Measurements from ENCODE around the gene DNAJC5. TPM values are rescaled to one million over a fixed set of nuclear protein-coding genes. Genes with fewer than 3 reads are reported as not detected.
"Not testable (repeated sequence)": the region's sequence is repeated elsewhere in the genome, so short reads cannot be mapped to it uniquely, and the experiment has no call there.

Gene DNAJC5
- total RNA-seq, 1 donor from 2014 or later = 42.3 TPM

- DNase-seq = no peak
- ATAC-seq (ENCODE audit: poor library complexity) = no peak
- intact Hi-C loops (cut with DNase I) = no loop called here
Observed at GRCh38 chr20:63859166-63859699, 35.7 kb upstream of the DNAJC5 start.

DNA sequence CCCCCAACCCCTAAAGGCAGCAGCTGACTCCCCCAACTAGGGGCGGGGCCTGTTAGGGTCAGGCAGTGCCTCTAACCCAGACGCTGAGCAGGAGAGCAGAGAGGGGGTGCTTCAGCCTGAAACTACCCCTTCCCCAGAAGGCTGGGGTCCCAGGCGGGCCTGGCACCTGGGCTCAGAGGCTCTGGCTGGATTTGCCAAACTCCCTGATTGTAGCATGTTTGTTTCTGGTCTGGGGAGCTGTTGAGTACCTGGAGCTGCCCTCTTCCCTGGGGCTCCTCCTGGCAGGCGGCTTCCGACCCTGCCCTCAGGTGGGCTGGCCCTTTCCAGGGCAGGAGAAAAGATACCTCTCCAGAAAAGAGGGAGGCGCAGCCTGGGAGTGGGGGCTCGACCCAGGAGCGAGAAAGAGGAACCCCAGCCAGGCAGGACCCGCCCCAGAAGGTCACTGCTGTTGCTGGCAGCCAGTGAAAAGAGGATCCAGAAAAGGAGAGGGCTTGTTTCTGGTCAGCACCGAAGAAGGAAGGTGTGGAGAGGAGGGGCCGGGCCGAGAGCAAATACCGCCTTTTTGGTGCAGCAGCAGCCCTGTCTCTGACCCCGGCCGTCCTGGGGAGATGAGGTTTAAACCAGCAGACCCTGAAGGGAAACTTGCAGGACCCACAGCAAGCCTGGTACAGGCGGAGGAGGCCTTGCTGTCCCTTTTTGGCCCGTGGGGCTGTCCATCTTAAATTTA is 34.4 kb upstream of the DNAJC5 start:
- ATAC-seq (ENCODE audit: poor library complexity) (no peak), DNase-seq (peak; percentile 61)
- intact Hi-C loops (cut with DNase I) = loop anchor here (5.0 kb wide), 2 partner anchors 33 to 73 kb away; no protein-coding TSS in a partner anchor

DNA sequence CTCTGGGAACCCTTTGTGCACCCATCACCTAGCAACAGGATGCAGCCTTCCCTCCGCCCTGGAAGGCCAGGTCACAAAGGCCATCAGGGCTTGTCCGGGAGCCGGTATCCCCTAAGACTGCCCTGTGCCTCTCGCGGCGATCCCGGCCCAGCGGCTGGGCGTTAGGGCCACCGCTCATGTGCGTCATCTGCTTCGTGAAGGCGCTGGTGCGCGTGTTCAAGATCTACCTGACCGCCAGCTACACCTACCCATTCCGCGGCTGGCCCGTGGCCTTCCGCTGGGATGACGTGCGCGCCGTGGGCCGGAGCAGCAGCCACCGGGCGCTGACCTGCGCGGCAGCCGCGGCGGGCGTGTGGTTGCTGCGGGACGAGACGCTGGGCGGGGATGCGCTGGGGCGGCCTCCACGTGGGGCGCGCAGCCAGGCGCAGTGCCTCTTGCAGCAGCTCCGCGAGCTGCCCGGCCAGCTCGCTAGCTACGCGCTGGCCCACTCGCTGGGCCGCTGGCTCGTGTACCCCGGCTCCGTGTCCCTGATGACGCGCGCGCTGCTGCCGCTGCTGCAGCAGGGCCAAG is 33.5 kb upstream of the DNAJC5 start, which contains the start of gene ABHD16B:
TSS of gene ABHD16B (plus strand) at position 134 of the 570 bp plus-strand sequence. CDS start at position 177, 43 bp downstream.
- DNase-seq (no peak), ATAC-seq (ENCODE audit: poor library complexity) (no peak)
- intact Hi-C loops (cut with DNase I) = loop anchor here (5.0 kb wide), 2 partner anchors 34 to 74 kb away; no protein-coding TSS in a partner anchor

DNA sequence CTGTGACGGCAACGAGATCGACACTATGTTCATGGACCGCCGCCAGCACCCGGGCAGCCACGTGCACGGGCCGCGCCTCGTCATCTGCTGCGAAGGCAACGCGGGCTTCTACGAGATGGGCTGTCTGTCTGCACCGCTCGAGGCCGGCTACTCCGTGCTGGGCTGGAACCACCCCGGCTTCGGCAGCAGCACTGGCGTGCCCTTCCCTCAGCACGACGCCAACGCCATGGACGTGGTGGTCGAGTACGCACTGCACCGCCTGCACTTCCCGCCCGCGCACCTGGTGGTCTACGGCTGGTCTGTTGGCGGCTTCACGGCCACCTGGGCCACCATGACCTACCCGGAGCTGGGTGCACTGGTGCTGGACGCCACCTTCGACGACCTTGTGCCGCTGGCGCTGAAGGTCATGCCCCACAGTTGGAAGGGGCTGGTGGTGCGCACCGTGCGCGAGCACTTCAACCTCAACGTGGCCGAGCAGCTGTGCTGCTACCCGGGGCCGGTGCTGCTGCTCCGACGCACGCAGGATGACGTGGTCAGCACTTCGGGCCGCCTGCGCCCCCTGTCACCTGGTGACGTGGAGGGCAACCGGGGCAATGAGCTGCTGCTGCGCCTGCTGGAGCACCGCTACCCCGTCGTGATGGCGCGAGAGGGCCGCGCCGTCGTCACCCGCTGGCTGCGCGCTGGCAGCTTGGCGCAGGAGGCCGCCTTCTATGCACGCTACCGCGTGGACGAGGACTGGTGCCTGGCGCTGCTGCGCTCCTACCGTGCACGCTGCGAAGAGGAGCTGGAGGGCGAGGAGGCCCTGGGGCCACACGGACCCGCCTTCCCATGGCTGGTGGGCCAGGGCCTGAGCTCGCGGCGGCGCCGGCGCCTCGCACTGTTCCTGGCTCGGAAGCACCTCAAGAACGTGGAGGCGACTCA is 32.7 kb upstream of the DNAJC5 start:
- DNase-seq (no peak), ATAC-seq (ENCODE audit: poor library complexity) (no peak)
- intact Hi-C loops (cut with DNase I) = loop anchor here (5.0 kb wide), 2 partner anchors 35 to 75 kb away; no protein-coding TSS in a partner anchor

GRCh38 chr20:63863021-63863797 is 31.7 kb upstream of the DNAJC5 start:
- intact Hi-C loops (cut with DNase I) = loop anchor here (5.0 kb wide), 2 partner anchors 36 to 76 kb away; no protein-coding TSS in a partner anchor
- DNase-seq (no peak), ATAC-seq (ENCODE audit: poor library complexity) (no peak)

DNA sequence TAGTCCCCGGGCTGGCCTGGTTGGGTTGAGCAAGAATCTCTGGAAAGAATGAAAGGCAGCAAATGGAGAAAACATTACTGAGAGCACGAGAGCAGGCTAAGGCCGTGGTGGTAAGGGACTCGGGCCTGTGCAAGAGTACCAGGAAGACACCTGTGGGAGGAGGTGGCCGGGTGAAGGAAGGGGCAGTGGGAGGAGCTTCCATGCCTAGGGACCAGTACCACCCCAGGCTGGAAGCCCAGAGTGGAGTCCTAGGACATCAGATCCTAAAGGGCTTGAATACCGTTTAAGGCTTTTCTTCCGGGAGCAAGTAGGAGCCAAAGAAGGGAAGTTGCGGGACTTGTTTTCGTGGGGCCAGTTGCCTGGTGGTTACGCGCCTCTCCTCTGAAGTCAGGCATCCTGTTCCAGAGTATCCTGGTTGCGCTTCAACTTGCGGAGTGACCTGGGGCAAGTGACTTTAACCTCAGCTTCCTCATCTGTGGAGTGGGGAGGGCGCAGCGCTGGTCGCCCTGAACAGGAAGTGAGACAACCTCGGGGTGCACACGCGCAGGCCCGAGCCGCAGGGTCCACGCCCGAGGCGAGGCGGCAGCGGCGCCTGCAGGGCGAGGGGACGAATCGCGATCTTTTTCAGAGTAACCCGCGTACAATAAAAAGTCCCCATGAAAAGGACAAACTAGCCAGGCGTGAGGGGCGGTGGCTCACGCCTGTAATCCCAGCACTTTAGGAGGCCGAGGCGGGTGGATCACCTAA is 31.0 kb upstream of the DNAJC5 start:
- intact Hi-C loops (cut with DNase I) = loop anchor here (5.0 kb wide), 2 partner anchors 37 to 77 kb away; no protein-coding TSS in a partner anchor
- DNase-seq (peak; percentile 93), ATAC-seq (ENCODE audit: poor library complexity) (peak; percentile 89)

DNA sequence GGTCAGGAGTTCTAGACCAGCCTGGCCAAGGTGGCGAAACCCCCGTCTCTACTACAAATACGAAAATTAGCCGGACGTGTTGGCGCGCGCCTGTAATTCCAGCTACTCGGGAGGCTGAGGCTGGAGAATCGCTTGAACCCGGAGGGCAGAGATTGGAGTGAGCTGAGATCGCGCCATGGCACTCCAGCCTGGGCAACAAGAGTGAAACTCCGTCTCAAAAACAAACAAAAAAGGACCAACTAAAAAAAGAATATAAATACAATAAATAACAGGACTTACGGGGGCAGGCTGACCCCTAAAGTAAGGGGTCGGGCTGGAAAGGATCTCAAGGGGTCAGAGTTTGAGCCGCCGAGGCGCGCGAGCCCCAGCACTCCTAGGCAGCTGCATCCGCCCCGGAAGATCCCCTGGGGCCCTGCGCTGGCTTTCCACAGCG is 30.4 kb upstream of the DNAJC5 start:
- intact Hi-C loops (cut with DNase I) = loop anchor here (5.0 kb wide), 2 partner anchors 37 to 77 kb away; no protein-coding TSS in a partner anchor
- no peak for ATAC-seq (ENCODE audit: poor library complexity)

GRCh38 chr20:63864978-63865640 is 29.8 kb upstream of the DNAJC5 start, which contains the start of gene TPD52L2:
TSS of gene TPD52L2 (plus strand) at chr20:63865270. CDS start at chr20:63865366, 96 bp downstream.
- ATAC-seq (ENCODE audit: poor library complexity) = peak; percentile 96
- intact Hi-C loops (cut with DNase I) = loop anchor here (5.0 kb wide), 2 partner anchors 38 to 78 kb away; no protein-coding TSS in a partner anchor
- DNase-seq = peak; percentile 99

More for the DNA sequence above, 30.4 kb upstream of the DNAJC5 start:
- no peak for DNase-seq

DNA sequence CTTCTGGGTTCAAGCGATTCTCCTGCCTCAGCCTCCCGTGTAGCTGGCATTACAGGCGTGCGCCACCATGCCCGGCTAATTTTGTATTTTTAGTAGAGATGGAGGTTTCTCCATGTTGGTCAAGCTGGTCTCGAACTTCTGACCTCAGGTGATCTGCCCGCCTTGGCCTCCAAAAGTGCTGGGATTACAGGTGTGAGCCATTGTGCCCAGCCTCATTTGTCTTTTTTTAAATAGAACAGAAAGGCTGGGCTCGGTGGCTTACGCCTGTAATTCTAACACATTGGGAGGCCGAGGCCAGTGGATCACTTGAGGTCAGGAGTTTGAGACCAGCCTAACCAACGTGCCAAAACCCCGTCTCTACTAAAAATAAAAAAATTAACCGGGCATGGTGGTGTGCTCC is 27.9 kb upstream of the DNAJC5 start:
- DNase-seq; ATAC-seq (ENCODE audit: poor library complexity); intact Hi-C loops (cut with DNase I): not testable (repeated sequence)

GRCh38 chr20:63868264-63868663 is 26.7 kb upstream of the DNAJC5 start:
- intact Hi-C loops (cut with DNase I) = no loop called here
- ATAC-seq (ENCODE audit: poor library complexity) = no peak
- no peak for DNase-seq

- DNase-seq = peak; percentile 70
- intact Hi-C loops (cut with DNase I) = no loop called here
- peak; percentile 69 for ATAC-seq (ENCODE audit: poor library complexity)
Observed at GRCh38 chr20:63873477-63873971, 21.4 kb upstream of the DNAJC5 start.

DNA sequence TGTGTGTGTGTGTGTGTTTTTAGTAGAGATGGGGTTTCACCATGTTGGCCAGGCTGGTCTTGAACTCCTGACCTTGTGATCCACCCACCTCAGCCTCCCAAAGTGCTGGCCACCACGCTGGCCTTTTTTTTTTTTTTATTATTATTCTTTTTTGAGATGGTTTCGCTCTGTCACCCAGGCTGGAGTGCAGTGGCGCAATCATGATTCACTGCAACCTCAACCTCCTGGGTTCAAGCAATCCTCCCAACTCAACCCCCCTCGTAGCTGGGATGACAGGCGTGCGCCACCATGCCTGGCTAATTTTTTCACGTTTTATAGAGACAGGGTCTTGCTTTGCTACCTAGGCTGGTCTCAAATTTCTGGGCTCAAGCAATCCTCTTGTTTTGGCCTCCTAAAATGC is 20.7 kb upstream of the DNAJC5 start:
- intact Hi-C loops (cut with DNase I); DNase-seq; ATAC-seq (ENCODE audit: poor library complexity): not testable (repeated sequence)

GRCh38 chr20:63876489-63877036 is 18.4 kb upstream of the DNAJC5 start:
- DNase-seq (no peak), ATAC-seq (ENCODE audit: poor library complexity) (no peak)
- intact Hi-C loops (cut with DNase I) = no loop called here

- DNase-seq (no peak), ATAC-seq (ENCODE audit: poor library complexity) (no peak)
- intact Hi-C loops (cut with DNase I) = no loop called here
Observed at GRCh38 chr20:63877755-63878470, 17.0 kb upstream of the DNAJC5 start.

DNA sequence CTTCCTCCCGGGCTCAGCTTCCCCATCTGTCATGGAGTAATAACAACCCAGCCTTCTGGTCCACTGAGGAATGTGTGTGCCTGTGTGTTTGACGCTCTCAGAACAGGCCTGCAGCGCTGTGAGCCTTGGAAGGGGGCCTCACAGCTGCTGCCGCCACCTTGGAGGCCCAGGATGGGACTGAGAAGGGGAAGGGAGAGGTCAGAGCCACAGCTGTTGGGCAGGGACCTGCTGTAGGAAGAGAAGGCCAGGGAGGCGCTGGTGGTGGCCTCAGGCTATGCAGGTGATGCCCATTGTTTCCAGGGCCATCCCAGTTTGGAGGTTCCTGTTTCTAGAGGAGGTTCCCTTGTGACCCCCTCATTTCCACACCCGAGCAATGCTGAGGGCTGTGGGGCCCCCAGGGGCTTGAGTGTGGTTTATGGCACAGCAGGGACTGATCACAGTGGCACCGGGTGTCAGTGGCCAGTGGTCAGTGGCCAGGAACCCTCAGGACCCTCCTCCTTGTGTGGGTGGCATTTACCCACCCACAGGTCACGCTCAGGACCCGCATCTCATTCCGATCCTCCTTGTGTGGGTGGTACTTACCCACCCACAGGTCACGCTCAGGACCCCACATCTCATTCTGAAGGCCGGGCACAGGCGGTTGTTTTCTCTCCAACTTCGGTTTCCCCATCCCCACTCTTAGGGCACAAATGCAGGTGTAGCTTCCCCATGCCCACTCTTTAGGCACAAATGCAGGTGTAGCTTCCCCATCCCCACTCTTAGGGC is 15.8 kb upstream of the DNAJC5 start:
- DNase-seq (no peak), ATAC-seq (ENCODE audit: poor library complexity) (no peak)
- intact Hi-C loops (cut with DNase I) = no loop called here
